ENCODE results near the gene ZNF83. TPM values are rescaled to one million over a fixed set of nuclear protein-coding genes. Genes with fewer than 3 reads are reported as not detected.
"Not testable (repeated sequence)": the region's sequence is repeated elsewhere in the genome, so short reads cannot be mapped to it uniquely, and the experiment has no call there.

The ZNF83 gene
- total RNA-seq, 1 experiment from 2014 or later: 31.9 TPM

DNA sequence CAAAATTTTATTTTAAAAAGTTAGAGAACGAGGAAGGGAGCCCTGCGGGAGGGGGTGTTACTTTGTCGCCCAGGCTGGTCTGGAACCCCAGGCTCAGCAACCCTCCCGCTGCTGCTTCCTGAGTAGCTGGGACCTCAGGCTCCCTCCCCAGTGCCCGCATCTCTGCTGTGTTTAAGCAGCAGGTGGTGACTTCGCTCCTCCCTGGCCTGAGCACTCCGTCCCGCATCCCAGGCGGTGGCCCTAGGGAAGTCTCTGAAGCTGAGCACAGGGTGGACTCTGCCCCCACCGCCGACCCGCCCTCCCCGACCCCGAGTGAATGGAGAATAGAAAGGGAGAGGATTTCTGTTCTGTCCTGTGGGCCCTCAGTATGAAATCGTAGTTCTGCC lies 37.5 kb downstream of the ZNF83 start:
- intact Hi-C loops (cut with micrococcal nuclease; ENCODE audit: unreplicated experiment): no loop called here

DNA sequence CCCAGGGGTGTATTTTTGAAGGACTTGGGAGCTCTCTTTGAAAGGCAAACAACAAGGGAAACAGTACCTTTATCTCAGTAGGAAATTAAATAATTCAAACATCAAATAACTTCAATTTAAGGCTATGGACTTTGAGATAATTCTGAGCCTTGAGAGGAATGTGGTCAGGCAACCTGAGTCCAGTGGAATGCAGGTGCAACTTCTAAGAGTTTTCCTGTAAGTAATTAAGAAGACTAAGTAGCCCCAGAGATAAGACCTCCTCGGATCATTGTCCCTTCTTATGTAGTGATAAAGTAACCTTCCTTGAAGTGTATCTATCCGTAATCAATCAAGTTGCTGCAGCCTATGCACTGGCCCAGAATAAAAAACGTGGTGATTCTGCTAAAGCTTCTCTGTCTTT lies 38.9 kb downstream of the ZNF83 start:
- no peaks in the 10 kb centered on the region; the same call in 1 of the 2 replicates for H3K9me3 ChIP-seq (ENCODE audit: control insufficient read depth, insufficient read depth, low read depth, low read length)
- no peak overlapping the region for H3K27ac ChIP-seq (ENCODE audit: low read length)
- CTCF ChIA-PET: no interaction called here
- H3K4me1 ChIP-seq (ENCODE audit: control insufficient read depth, insufficient read depth, low read length): no peaks in the 10 kb centered on the region
- TF ChIP-seq TCF7L2 (IDR thresholded peaks at IDR 0.05; ENCODE audit: low read depth, low read length) (no peak), SIN3A (IDR thresholded peaks at IDR 0.05; ENCODE audit: borderline replicate concordance, insufficient read depth, low read depth, low read length) (no peak), POLR2AphosphoS5 (IDR thresholded peaks at IDR 0.05; ENCODE audit: low read depth, low read length) (no peak)
- TF ChIP-seq, protein P1, sequence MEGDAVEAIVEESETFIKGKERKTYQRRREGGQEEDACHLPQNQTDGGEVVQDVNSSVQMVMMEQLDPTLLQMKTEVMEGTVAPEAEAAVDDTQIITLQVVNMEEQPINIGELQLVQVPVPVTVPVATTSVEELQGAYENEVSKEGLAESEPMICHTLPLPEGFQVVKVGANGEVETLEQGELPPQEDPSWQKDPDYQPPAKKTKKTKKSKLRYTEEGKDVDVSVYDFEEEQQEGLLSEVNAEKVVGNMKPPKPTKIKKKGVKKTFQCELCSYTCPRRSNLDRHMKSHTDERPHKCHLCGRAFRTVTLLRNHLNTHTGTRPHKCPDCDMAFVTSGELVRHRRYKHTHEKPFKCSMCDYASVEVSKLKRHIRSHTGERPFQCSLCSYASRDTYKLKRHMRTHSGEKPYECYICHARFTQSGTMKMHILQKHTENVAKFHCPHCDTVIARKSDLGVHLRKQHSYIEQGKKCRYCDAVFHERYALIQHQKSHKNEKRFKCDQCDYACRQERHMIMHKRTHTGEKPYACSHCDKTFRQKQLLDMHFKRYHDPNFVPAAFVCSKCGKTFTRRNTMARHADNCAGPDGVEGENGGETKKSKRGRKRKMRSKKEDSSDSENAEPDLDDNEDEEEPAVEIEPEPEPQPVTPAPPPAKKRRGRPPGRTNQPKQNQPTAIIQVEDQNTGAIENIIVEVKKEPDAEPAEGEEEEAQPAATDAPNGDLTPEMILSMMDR (IDR thresholded peaks at IDR 0.05): no peak
- TF ChIP-seq, protein P2, sequence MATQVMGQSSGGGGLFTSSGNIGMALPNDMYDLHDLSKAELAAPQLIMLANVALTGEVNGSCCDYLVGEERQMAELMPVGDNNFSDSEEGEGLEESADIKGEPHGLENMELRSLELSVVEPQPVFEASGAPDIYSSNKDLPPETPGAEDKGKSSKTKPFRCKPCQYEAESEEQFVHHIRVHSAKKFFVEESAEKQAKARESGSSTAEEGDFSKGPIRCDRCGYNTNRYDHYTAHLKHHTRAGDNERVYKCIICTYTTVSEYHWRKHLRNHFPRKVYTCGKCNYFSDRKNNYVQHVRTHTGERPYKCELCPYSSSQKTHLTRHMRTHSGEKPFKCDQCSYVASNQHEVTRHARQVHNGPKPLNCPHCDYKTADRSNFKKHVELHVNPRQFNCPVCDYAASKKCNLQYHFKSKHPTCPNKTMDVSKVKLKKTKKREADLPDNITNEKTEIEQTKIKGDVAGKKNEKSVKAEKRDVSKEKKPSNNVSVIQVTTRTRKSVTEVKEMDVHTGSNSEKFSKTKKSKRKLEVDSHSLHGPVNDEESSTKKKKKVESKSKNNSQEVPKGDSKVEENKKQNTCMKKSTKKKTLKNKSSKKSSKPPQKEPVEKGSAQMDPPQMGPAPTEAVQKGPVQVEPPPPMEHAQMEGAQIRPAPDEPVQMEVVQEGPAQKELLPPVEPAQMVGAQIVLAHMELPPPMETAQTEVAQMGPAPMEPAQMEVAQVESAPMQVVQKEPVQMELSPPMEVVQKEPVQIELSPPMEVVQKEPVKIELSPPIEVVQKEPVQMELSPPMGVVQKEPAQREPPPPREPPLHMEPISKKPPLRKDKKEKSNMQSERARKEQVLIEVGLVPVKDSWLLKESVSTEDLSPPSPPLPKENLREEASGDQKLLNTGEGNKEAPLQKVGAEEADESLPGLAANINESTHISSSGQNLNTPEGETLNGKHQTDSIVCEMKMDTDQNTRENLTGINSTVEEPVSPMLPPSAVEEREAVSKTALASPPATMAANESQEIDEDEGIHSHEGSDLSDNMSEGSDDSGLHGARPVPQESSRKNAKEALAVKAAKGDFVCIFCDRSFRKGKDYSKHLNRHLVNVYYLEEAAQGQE (IDR thresholded peaks at IDR 0.05; ENCODE audit: insufficient read depth in 1 of 2, low read depth in 2 of 2, low read length in 1 of 2): no peak
- DNase-seq (ENCODE audit: low read depth, low spot score) (no peak), ATAC-seq (no peak)
- BruUV-seq (replicated peaks): no TSS peak
- intact Hi-C loops (cut with micrococcal nuclease; ENCODE audit: unreplicated experiment): no loop called here
- POLR2A ChIA-PET: no interaction called here
- H3K27me3 ChIP-seq (ENCODE audit: control insufficient read depth, insufficient read depth, low read length): no peaks in the 10 kb centered on the region
- no peak overlapping the region for H3K4me3 ChIP-seq (ENCODE audit: low read depth in 2 of 2, low read length in 2 of 2)
- in situ Hi-C loops (cut with HindIII; ENCODE audit: low pct_unique_long_range_greater_than_20kb, low sequenced_read_pairs): no loop called here
- H3K36me3 ChIP-seq (ENCODE audit: control insufficient read depth, insufficient read depth, low read length): no peaks in the 10 kb centered on the region

More for the DNA sequence above, 37.5 kb downstream of the ZNF83 start:
- in situ Hi-C loops (cut with HindIII; ENCODE audit: low pct_unique_long_range_greater_than_20kb, low sequenced_read_pairs): no loop called here
- Histone ChIP-seq H3K27me3 (ENCODE audit: control insufficient read depth, insufficient read depth, low read length) (no peaks in the 10 kb centered on the region), H3K4me3 (ENCODE audit: low read depth in 2 of 2, low read length in 2 of 2) (peak overlapping the region; percentile 74 to 79), H3K4me1 (ENCODE audit: control insufficient read depth, insufficient read depth, low read length) (no peaks in the 10 kb centered on the region), H3K9me3 (ENCODE audit: control insufficient read depth, insufficient read depth, low read depth, low read length) (no peaks in the 10 kb centered on the region; the same call in 1 of the 2 replicates), H3K27ac (ENCODE audit: low read length) (peak overlapping the region; percentile 29; the same call in 1 of the 2 replicates), H3K36me3 (ENCODE audit: control insufficient read depth, insufficient read depth, low read length) (no peaks in the 10 kb centered on the region)
- ChIA-PET CTCF (no interaction called here), POLR2A (no interaction called here)
- DNase-seq (ENCODE audit: low read depth, low spot score) (no peak), ATAC-seq (peak; percentile 53)
- TF ChIP-seq, protein P2 (IDR thresholded peaks at IDR 0.05; ENCODE audit: insufficient read depth in 1 of 2, low read depth in 2 of 2, low read length in 1 of 2): no peak
- TF ChIP-seq TCF7L2 (IDR thresholded peaks at IDR 0.05; ENCODE audit: low read depth, low read length): no peak
- no TSS peak for BruUV-seq (replicated peaks)

DNA sequence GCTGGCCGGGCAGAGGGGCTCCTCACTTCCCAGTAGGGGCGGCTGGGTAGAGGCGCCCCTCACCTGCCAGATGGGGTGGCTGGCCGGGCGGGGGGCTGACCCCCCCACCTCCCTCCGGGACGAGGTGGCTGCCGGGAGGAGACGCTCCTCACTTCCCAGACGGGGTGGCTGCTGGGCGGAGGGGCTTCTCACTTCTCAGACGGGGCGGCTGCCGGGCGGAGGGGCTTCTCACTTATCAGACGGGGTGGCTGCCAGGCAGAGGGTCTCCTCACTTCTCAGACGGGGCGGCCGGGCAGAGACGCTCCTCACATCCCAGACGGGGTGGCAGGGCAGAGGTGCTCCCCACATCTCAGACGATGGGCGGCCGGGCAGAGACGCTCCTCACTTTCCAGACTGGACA lies 44.7 kb downstream of the ZNF83 start:
- H3K4me1 ChIP-seq (ENCODE audit: control insufficient read depth, insufficient read depth, low read length); ATAC-seq; H3K27ac ChIP-seq (ENCODE audit: low read length); H3K9me3 ChIP-seq (ENCODE audit: control insufficient read depth, insufficient read depth, low read depth, low read length); intact Hi-C loops (cut with micrococcal nuclease; ENCODE audit: unreplicated experiment); in situ Hi-C loops (cut with HindIII; ENCODE audit: low pct_unique_long_range_greater_than_20kb, low sequenced_read_pairs); CTCF ChIA-PET; POLR2A ChIA-PET; BruUV-seq (replicated peaks); DNase-seq (ENCODE audit: low read depth, low spot score); H3K27me3 ChIP-seq (ENCODE audit: control insufficient read depth, insufficient read depth, low read length); H3K36me3 ChIP-seq (ENCODE audit: control insufficient read depth, insufficient read depth, low read length); H3K4me3 ChIP-seq (ENCODE audit: low read depth in 2 of 2, low read length in 2 of 2): not testable (repeated sequence)
